Body of pancreas (tissue), 4 donors: ENCODE data around the gene EIF5B. TPM values are rescaled to one million over a fixed set of nuclear protein-coding genes. Genes with fewer than 3 reads are reported as not detected.

Experiments used
- ATAC-seq: fragments of 150-250 bp; one replicate; pipeline ENCODE4 v1.9.1; 2016
- DNase-seq, 4 donors: peaks; one replicate each; pipeline ENCODE4 v3.0.0-alpha.2; 2019
- H3K27ac ChIP-seq, 4 donors: fragments of 200-600 bp; sonication (generic); 1 replicate in 3 of 4; 2 replicates in 1 of 4; pipeline versions ENCODE4 v1.5.1 to v1.6.1; 2016 to 2019; ENCODE audit warnings: mild to moderate bottlenecking in 1 of 4, mixed read lengths in 1 of 4, moderate library complexity in 1 of 4
- H3K27me3 ChIP-seq, 2 donors: fragments of 200-600 bp; sonication (generic); one replicate each; pipeline ENCODE4 v1.6.0; 2016; ENCODE audit warnings: mild to moderate bottlenecking in 1 of 2
- H3K36me3 ChIP-seq, 2 donors: fragments of 200-600 bp; sonication (generic); replicated peaks in 1 of 2; 2 replicates each; pipeline ENCODE4 v1.5.1; 2016; ENCODE audit warnings: low read depth in 2 of 2; ENCODE audit not compliant: insufficient read depth in 1 of 2
- H3K4me1 ChIP-seq: fragments of 200-600 bp; sonication (generic); one replicate; pipeline ENCODE4 v1.6.0; 2016
- H3K4me3 ChIP-seq, 2 donors: fragments of 200-600 bp; sonication (generic); 1 replicate in 1 of 2; 2 replicates in 1 of 2; pipeline ENCODE4 v1.5.1; 2016 to 2019
- H3K9me3 ChIP-seq, 3 donors: fragments of 200-600 bp; sonication (generic); 1 replicate in 2 of 3; 2 replicates in 1 of 3; pipeline ENCODE4 v1.5.1; 2016
- CTCF ChIP-seq, 7 experiments: fragments of 450-650 bp in 4 of 7; fragments of 200-600 bp in 3 of 7; sonication (generic) in 3 of 7; IDR thresholded peaks; one replicate each; pipeline ENCODE4 v1.5.1; 2016 to 2019; ENCODE audit warnings: antibody characterized with exemption in 7 of 7
- POLR2A ChIP-seq, 3 donors: fragments of 450-650 bp; IDR thresholded peaks; one replicate each; pipeline ENCODE4 v1.6.1; 2016; ENCODE audit warnings: antibody characterized with exemption in 3 of 3, mild to moderate bottlenecking in 2 of 3
- WGBS, 2 donors: methylation state at CpG; one replicate each; pipeline ENCODE4 v1.1.5; 2017; 5-methylcytosine and 5-hydroxymethylcytosine counted together
- intact Hi-C: fragments of 100-400 bp; cut with DNase I; formaldehyde crosslinking; loops from one replicate; pipeline ENCODE4 v1.15.1; 2023
- total RNA-seq, 2 donors: library from RNA; depleted of rRNA; stranded (reverse); fragments of >200 nt; gene quantifications; one replicate each; pipeline ENCODE4 v1.1.0, GENCODE V29; 2016

The EIF5B gene
- total RNA-seq, 2 donors from 2014 or later = 26.7 to 31.0 TPM

GRCh38 chr2:99436874-99437273 is 99.7 kb downstream of the EIF5B start:
- no peak for TF ChIP-seq POLR2A (IDR thresholded peaks at IDR 0.05)
- no peak for TF ChIP-seq CTCF (IDR thresholded peaks at IDR 0.05)
- Histone ChIP-seq H3K36me3 (peaks cover 0 to 12% of the 10 kb centered on the region in 2 donors), H3K27ac (no peak overlapping the region), H3K4me3 (no peak overlapping the region), H3K4me1 (no peaks in the 10 kb centered on the region), H3K27me3 (no peaks in the 10 kb centered on the region), H3K9me3 (no peaks in the 10 kb centered on the region)
- ATAC-seq (no peak), DNase-seq (no peak)
- intact Hi-C loops = no loop called here
- WGBS, 2 donors = 97 to 98% methylated on average over 10 of the region's 10 CpGs

- WGBS, 2 donors = 80 to 82% methylated on average over 4 of the region's 4 CpGs
- Histone ChIP-seq H3K36me3 (peaks cover 0 to 12% of the 10 kb centered on the region in 2 donors), H3K27me3 (no peaks in the 10 kb centered on the region), H3K9me3 (no peaks in the 10 kb centered on the region), H3K4me1 (no peaks in the 10 kb centered on the region), H3K4me3 (no peak overlapping the region), H3K27ac (no peak overlapping the region)
- ATAC-seq (no peak), DNase-seq (no peak)
- intact Hi-C loops = no loop called here
- TF ChIP-seq CTCF (IDR thresholded peaks at IDR 0.05) (no peak), POLR2A (IDR thresholded peaks at IDR 0.05) (no peak)
Measured at GRCh38 chr2:99439971-99440505, 102.8 kb downstream of the EIF5B start.

DNA sequence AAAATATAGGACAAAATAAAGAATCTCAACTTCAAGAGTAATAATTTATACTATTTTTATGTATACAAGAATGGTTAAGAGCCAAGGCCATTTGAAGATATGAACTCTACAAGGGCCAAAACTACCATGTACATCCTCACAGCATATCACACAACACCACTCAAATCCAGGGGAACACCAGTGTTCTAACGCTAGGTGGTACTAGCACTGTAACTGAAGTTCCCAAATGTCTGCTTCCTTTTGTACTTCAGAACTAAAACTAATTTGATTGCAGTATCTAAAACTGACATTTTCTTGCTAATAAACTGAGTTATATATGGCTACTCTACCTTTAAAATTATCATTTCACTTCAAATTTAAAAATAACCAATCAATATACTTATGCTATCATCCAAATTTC is 105.6 kb downstream of the EIF5B start:
- intact Hi-C loops = no loop called here
- H3K9me3 ChIP-seq = no peaks in the 10 kb centered on the region
- WGBS, 2 donors = 61 to 75% methylated on average over 1 of the region's 1 CpG
- ATAC-seq = no peak
- no peak overlapping the region for H3K4me3 ChIP-seq
- H3K27me3 ChIP-seq = no peaks in the 10 kb centered on the region
- H3K27ac ChIP-seq = no peak overlapping the region
- no peak for DNase-seq
- peaks cover 0 to 12% of the 10 kb centered on the region in 2 donors for H3K36me3 ChIP-seq
- no peaks in the 10 kb centered on the region for H3K4me1 ChIP-seq
- TF ChIP-seq CTCF (IDR thresholded peaks at IDR 0.05) = peak in 3 of 7 experiments; percentile 20 to 34 (median 28)
- TF ChIP-seq POLR2A (IDR thresholded peaks at IDR 0.05) = no peak

- Histone ChIP-seq H3K27me3 (no peaks in the 10 kb centered on the region), H3K36me3 (peaks cover 0 to 8% of the 10 kb centered on the region in 2 donors), H3K9me3 (no peaks in the 10 kb centered on the region), H3K4me1 (no peaks in the 10 kb centered on the region), H3K4me3 (no peak overlapping the region), H3K27ac (no peak overlapping the region)
- no peak for TF ChIP-seq CTCF (IDR thresholded peaks at IDR 0.05)
- TF ChIP-seq POLR2A (IDR thresholded peaks at IDR 0.05) = no peak
- intact Hi-C loops = no loop called here
- no peak for ATAC-seq
- 72 to 91% methylated on average over 2 of the region's 2 CpGs for WGBS, 2 donors
- no peak for DNase-seq
Measured at GRCh38 chr2:99444222-99444621, 107.0 kb downstream of the EIF5B start.

DNA sequence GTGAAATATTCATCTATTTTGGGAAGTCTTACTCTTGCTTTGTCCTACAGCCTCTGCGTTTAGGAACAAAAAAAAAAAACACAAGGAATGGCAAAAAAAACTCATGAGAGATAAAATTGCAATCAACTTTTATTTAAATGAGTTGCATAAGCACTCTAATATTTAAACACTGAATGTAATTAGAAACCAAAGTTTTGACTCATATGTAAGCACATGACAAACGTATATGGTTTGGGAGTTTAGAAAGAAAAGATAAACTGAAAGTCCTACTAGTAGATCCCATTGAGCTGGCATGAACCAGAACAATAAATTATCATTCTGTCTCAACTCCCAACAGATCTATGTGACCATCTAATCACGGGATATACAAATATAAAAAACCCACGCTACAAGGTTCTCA is 107.9 kb downstream of the EIF5B start:
- Histone ChIP-seq H3K9me3 (no peaks in the 10 kb centered on the region), H3K27ac (no peak overlapping the region), H3K27me3 (no peaks in the 10 kb centered on the region), H3K36me3 (peaks cover 0 to 7% of the 10 kb centered on the region in 2 donors), H3K4me1 (no peaks in the 10 kb centered on the region), H3K4me3 (no peak overlapping the region)
- WGBS, 2 donors = 57 to 60% methylated on average over 4 of the region's 4 CpGs
- DNase-seq (no peak), ATAC-seq (no peak)
- TF ChIP-seq CTCF (IDR thresholded peaks at IDR 0.05) (no peak), POLR2A (IDR thresholded peaks at IDR 0.05) (no peak)
- intact Hi-C loops = no loop called here
